Keratinocyte (primary cell): ENCODE data around the gene GALNT6. TPM values are rescaled to one million over a fixed set of nuclear protein-coding genes. Genes with fewer than 3 reads are reported as not detected.

Experiments
- DNase-seq: peaks from one replicate; pipeline ENCODE4 v3.0.0-alpha.2; 2011; ENCODE audit warnings: low read depth, missing footprints, low spot score
- FAIRE-seq: peaks from 2 replicates; lab custom pipeline; 2011; peaks lifted over from hg19 to GRCh38; lab: Jason Lieb, UNC
- H2AFZ ChIP-seq: 2 replicates; pipeline ENCODE4 v1.6.0; 2012; ENCODE audit warnings: low read length, control low read depth, inconsistent platforms; ENCODE audit not compliant: control insufficient read depth
- H3K27ac ChIP-seq: 2 replicates; pipeline ENCODE4 v1.5.1; 2011; ENCODE audit warnings: low read length; ENCODE audit not compliant: control insufficient read depth, insufficient read depth
- H3K27me3 ChIP-seq: 3 replicates; pipeline ENCODE4 v1.6.0; 2011; ENCODE audit warnings: low read length; ENCODE audit not compliant: control insufficient read depth, insufficient read depth; ENCODE audit errors: extremely low read depth
- H3K36me3 ChIP-seq, 2 experiments: 2 replicates in 1 of 2; 3 replicates in 1 of 2; pipeline ENCODE4 v1.5.1; 2011; ENCODE audit warnings: low read length in 2 of 2, mild to moderate bottlenecking in 1 of 2; ENCODE audit not compliant: control insufficient read depth in 2 of 2, insufficient read depth in 2 of 2; ENCODE audit errors: extremely low read depth in 1 of 2
- H3K4me1 ChIP-seq: 3 replicates; pipeline ENCODE4 v1.5.1; 2011; ENCODE audit warnings: low read length; ENCODE audit not compliant: control insufficient read depth, insufficient read depth; ENCODE audit errors: extremely low read depth
- H3K4me2 ChIP-seq: 3 replicates; pipeline ENCODE4 v1.6.0; 2011; ENCODE audit warnings: low read depth, low read length; ENCODE audit not compliant: control insufficient read depth, insufficient read depth; ENCODE audit errors: extremely low read depth
- H3K4me3 ChIP-seq, 3 experiments: fragments of 200-600 bp in 1 of 3; sonication (generic) in 1 of 3; 2 replicates in 2 of 3; 3 replicates in 1 of 3; pipeline ENCODE4 v1.5.1; 2011 to 2016; ENCODE audit warnings: low read length in 3 of 3, mild to moderate bottlenecking in 3 of 3, control low read depth in 2 of 3, inconsistent platforms in 1 of 3, low read depth in 1 of 3, mixed read lengths in 1 of 3, mixed run types in 1 of 3, moderate library complexity in 1 of 3; ENCODE audit not compliant: control insufficient read depth in 2 of 3, insufficient read depth in 2 of 3; ENCODE audit errors: extremely low read depth in 1 of 3
- H3K79me2 ChIP-seq: 2 replicates; pipeline ENCODE4 v1.6.0; 2012; ENCODE audit warnings: low read length; ENCODE audit not compliant: control insufficient read depth, insufficient read depth
- H3K9ac ChIP-seq: 3 replicates; pipeline ENCODE4 v1.6.0; 2011; ENCODE audit warnings: low read length; ENCODE audit not compliant: control insufficient read depth, insufficient read depth; ENCODE audit errors: extremely low read depth
- H3K9me1 ChIP-seq: 3 replicates; pipeline ENCODE4 v1.6.0; 2011; ENCODE audit warnings: low read length; ENCODE audit not compliant: control insufficient read depth, insufficient read depth; ENCODE audit errors: extremely low read depth
- H3K9me3 ChIP-seq: 2 replicates; pipeline ENCODE4 v1.5.1; 2012; ENCODE audit warnings: low read depth, low read length; ENCODE audit not compliant: control insufficient read depth
- H4K20me1 ChIP-seq: 3 replicates; pipeline ENCODE4 v1.6.0; 2011; ENCODE audit warnings: low read length; ENCODE audit not compliant: control insufficient read depth, insufficient read depth; ENCODE audit errors: extremely low read depth
- CTCF ChIP-seq, 3 experiments: IDR thresholded peaks in 1 of 3; conservative IDR thresholded peaks in 1 of 3; optimal IDR thresholded peaks in 1 of 3; 2 replicates in 2 of 3; 3 replicates in 1 of 3; pipeline versions ENCODE3 to v1.5.1; 2011; ENCODE audit warnings: low read length in 3 of 3, mild to moderate bottlenecking in 3 of 3, moderate library complexity in 2 of 3, control low read depth in 1 of 3, inconsistent platforms in 1 of 3; ENCODE audit not compliant: insufficient read depth in 2 of 3; ENCODE audit errors: extremely low read depth in 1 of 3
- EZH2 ChIP-seq: IDR thresholded peaks from one replicate; pipeline ENCODE4 v1.6.1; 2012; ENCODE audit warnings: inconsistent platforms, mild to moderate bottlenecking, low read length, moderate library complexity
- dilution Hi-C: fragments of 300-500 bp; cut with MboI; formaldehyde crosslinking; loops from one replicate; pipeline ENCODE4 v1.7.0; 2020; ENCODE audit warnings: low sequenced_read_pairs; ENCODE audit not compliant: extremely low pct_ligation_motif_present
- polyA plus RNA-seq, 5 experiments: library from polyadenylated mRNA; depleted of rRNA in 3 of 5; stranded (reverse) in 3 of 5; stranded (forward) in 1 of 5; unstranded in 1 of 5; fragments of >200 nt; gene quantifications; 1 replicate in 1 of 5; 2 replicates in 3 of 5; 3 replicates in 1 of 5; pipeline versions ENCODE4 v1.2.1 to v1.2.3, GENCODE V29; 2011 to 2012; ENCODE audit warnings: missing spikeins in 2 of 5, low read depth in 1 of 5, low replicate concordance in 1 of 5

GALNT6 gene
- polyA plus RNA-seq, 1 donor (not counting 4 experiments of a cell fraction or from before 2014, with no cell fraction given): 42.7 TPM

- H3K4me2 ChIP-seq: no peak overlapping the region
- no peaks in the 10 kb centered on the region for H3K79me2 ChIP-seq
- H4K20me1 ChIP-seq: no peaks in the 10 kb centered on the region
- no peaks in the 10 kb centered on the region for H3K4me1 ChIP-seq
- no peaks in the 10 kb centered on the region for H3K9me3 ChIP-seq
- H3K27me3 ChIP-seq: peaks cover 12% of the 10 kb centered on the region
- DNase-seq (no peak), FAIRE-seq (no peak)
- TF ChIP-seq CTCF (optimal IDR thresholded peaks at IDR 0.05 in 1 of 3, IDR thresholded peaks at IDR 0.05 in 1 of 3, conservative IDR thresholded peaks at IDR 0.05 in 1 of 3; ENCODE audit: extremely low read depth in 1 of 3, insufficient read depth in 2 of 3, low read length in 3 of 3) (no peak), EZH2 (no peak)
- H3K36me3 ChIP-seq: no peaks in the 10 kb centered on the region
- dilution Hi-C loops: no loop called here
- no peak overlapping the region for H3K27ac ChIP-seq
- H3K9me1 ChIP-seq: no peaks in the 10 kb centered on the region
- no peak overlapping the region for H3K9ac ChIP-seq
- H3K4me3 ChIP-seq: no peak overlapping the region
- H2AFZ ChIP-seq: no peak overlapping the region
These were observed 38.5 kb upstream of the GALNT6 start for GRCh38 chr12:51429700-51430099.

- no peak for TF ChIP-seq CTCF (optimal IDR thresholded peaks at IDR 0.05 in 1 of 3, IDR thresholded peaks at IDR 0.05 in 1 of 3, conservative IDR thresholded peaks at IDR 0.05 in 1 of 3; ENCODE audit: extremely low read depth in 1 of 3, insufficient read depth in 2 of 3, low read length in 3 of 3)
- TF ChIP-seq EZH2: no peak
- H3K4me1 ChIP-seq: no peaks in the 10 kb centered on the region
- H4K20me1 ChIP-seq: no peaks in the 10 kb centered on the region
- no peak overlapping the region for H2AFZ ChIP-seq
- H3K9me1 ChIP-seq: no peaks in the 10 kb centered on the region
- dilution Hi-C loops: no loop called here
- no peaks in the 10 kb centered on the region for H3K36me3 ChIP-seq
- DNase-seq: no peak
- no peak for FAIRE-seq
- H3K27me3 ChIP-seq: peaks cover 15% of the 10 kb centered on the region
- H3K9ac ChIP-seq: no peak overlapping the region
- H3K4me2 ChIP-seq: no peak overlapping the region
- no peak overlapping the region for H3K27ac ChIP-seq
- no peak overlapping the region for H3K4me3 ChIP-seq
- no peaks in the 10 kb centered on the region for H3K9me3 ChIP-seq
- H3K79me2 ChIP-seq: no peaks in the 10 kb centered on the region
These were observed 37.0 kb upstream of the GALNT6 start for GRCh38 chr12:51428256-51428655.
